PFSK-1 (cell line): Measurements from ENCODE around the gene ISM2.

Experiments used
- FOXP2 ChIP-seq: optimal IDR thresholded peaks from 2 replicates; pipeline ENCODE3; 2011; ENCODE audit warnings: borderline replicate concordance, control low read depth, inconsistent platforms; ENCODE audit not compliant: insufficient read depth; ENCODE audit errors: extremely low read length, extremely low read depth
- POLR2AphosphoS5 ChIP-seq: IDR thresholded peaks from 2 replicates; pipeline ENCODE4 v1.6.1; 2012; ENCODE audit warnings: low read depth, mild to moderate bottlenecking, control low read depth, low read length, moderate library complexity
- REST ChIP-seq, 2 experiments: IDR thresholded peaks; 2 replicates each; pipeline versions ENCODE4 v1.6.1 to v1.8.0; 2011 to 2012; ENCODE audit warnings: low read depth in 2 of 2, low read length in 2 of 2, control low read depth in 1 of 2, inconsistent platforms in 1 of 2, mild to moderate bottlenecking in 1 of 2, moderate library complexity in 1 of 2; ENCODE audit not compliant: insufficient read depth in 1 of 2
- SIN3A ChIP-seq: IDR thresholded peaks from 2 replicates; pipeline ENCODE4 v1.6.1; 2012; ENCODE audit warnings: mild to moderate bottlenecking, low read length, moderate library complexity, borderline replicate concordance; ENCODE audit not compliant: insufficient read depth
- TAF1 ChIP-seq: IDR thresholded peaks from 2 replicates; pipeline ENCODE4 v1.6.1; 2012; ENCODE audit warnings: low read length, control low read depth, borderline replicate concordance; ENCODE audit not compliant: insufficient read depth

GRCh38 chr14:77455966-77456640 is 42.5 kb downstream of the ISM2 start:
- TF ChIP-seq POLR2AphosphoS5, result no peak
- no peak for TF ChIP-seq TAF1
- TF ChIP-seq SIN3A, result no peak
- no peak for TF ChIP-seq REST (IDR thresholded peaks at IDR 0.05; ENCODE audit: insufficient read depth in 1 of 2, low read depth in 2 of 2, low read length in 2 of 2)
- TF ChIP-seq FOXP2, result no peak
